CD4-positive, alpha-beta T cell treated with Interleukin-15 for 1 hour (primary cell): ENCODE data around the gene IFT80.

ENCODE experiments used
- DNase-seq: peaks from one replicate; pipeline ENCODE4 v3.0.0-alpha.2; 2020

IFT80 gene

DNA sequence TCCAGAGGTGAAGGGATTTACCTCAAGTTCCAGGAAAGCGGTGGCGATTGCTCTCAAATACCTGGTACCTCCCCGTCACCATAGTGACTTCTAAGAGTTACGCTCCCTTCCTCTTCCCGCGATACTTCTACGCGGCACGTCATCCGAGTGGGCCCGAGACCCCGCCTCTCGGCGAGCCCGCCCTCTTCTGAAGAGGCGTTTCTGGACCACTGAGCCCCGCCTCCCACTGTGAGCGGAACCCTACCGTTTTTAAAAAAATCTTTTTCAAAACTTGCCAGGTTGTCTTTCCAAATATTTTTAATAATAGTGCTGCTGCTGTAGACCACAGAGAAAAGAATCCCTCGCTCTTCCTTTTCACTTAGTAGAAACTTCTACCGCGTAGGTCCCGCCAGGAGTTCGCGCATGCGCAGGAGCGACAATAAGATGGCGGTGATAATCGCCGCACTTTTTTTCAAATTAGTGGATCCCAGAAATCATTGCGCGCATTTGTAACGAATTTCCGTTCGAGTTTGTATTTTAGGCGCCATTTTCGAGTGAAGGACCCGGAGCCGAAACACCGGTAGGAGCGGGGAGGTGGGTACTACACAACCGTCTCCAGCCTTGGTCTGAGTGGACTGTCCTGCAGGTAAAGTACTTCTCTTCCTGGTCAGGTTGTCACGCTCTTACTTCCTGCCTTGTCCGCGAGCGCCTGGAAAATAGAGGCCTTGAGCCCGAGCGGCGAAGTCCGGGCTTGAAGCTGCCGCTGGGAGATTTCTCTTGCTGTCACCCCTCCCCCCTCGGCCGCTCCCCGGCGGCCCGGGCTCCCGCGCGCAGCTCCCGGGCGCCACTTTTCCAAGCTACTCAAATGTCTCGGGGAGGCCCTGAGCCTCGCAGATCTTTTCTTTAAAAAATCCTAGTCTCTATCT lies at the start of gene IFT80, which contains the start of gene SMC4:
Gene IFT80, minus strand, starts transcription at position 101 of the 905 bp plus-strand sequence. CDS start 14,625 bp downstream, outside the sequence.
Gene SMC4, plus strand, starts transcription at position 526 of the 905 bp plus-strand sequence. CDS start 1,177 bp downstream, outside the sequence.
- DNase-seq: peak; percentile 96

DNA sequence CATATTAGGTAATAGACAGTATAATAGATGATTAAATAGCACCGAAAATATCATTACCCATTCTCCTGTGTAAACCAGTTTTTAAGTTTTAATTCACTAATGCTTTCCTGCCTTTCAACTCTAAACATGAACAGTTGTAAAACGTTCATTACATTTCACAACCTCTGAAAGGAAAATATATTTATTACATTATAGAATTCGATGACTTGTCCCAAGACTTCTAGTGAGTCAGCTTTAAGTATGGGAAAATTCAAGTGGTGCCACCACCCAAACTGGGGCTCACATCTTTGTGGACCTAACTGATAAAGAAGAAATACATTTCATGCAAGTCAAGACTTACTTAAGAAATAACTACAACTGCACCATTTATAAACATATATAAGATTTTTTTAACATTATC lies 48.5 kb upstream of the IFT80 start:
- no peak for DNase-seq

DNA sequence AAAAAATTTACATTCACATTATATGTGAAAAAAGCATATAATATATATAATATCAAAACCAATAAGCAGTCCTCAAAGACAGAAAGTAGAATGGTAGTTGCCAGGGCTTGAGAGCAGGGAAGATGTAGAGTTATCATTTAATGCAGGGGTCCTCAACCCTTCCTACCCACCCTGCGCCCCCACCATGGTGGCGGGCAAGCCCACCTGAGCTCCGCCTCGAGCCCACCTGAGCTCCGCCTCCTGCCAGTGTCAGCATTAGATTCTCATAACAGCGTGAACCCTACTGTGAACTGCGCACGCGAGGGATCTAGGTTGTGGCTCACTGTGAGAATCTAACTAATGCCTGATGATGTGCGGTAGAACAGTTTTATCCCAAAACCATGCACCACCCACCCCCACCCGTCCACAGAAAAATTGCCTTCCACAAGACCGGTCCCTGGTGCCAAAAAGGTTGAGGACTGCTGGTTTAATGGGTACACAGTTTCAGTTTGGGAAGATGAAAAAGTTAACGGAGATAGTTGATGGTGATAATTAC lies 47.6 kb upstream of the IFT80 start:
- DNase-seq: no peak

DNA sequence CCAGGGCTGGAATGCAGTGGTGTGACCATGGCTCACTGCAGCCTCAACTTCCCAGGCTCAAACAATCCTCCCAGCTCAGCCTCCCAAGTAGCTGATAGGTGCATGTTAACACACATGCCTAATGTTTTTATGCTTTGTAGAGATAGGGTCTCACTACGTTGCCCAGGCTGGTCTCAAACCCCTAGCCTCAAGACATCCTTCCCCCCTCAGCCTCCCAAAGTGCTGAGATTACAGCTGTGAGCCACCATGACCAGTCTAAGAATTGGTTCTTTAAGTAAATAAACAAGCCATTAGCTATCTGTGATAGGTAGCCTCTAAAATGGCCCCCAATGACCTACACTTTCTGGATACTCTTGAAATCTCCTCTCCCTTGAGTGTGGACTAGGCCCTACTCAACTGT lies 46.8 kb upstream of the IFT80 start:
- no peak for DNase-seq

DNA sequence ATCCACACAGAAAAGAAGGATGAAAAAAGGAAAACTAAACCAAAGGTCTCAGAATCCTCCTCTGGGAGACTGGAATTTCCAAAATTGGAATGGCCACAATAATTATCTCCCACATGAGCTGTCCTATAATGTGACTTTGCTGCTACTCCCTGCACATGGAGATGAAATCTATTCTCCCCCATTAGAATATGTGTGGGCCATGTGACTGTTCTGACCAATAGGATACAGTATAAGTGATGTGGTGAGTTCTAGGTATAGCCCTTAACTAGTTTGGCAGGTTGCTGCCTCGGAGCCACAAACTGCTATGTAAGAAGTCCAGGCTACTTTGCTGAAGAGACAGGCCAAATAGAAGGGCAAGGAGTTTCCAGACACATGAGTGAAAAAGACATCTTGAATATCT lies 45.4 kb upstream of the IFT80 start:
- no peak for DNase-seq

DNA sequence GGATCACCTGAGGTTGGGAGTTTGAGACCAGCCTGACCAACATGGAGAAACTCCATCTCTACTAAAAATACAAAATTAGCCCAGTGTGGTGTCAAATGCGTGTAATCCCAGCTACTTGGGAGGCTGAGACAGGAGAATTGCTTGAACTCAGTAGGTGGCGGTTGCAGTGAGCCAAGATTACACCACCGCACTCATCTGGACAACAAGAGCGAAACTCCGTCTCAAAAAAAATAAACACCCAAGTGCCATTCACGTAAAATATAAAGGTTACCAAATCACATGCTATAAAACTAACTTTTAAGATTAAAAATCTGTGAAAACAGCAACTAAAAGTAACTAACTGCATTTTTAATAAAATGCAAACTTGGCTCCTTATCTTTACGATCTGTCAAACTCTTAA lies 41.7 kb upstream of the IFT80 start:
- no peak for DNase-seq

DNA sequence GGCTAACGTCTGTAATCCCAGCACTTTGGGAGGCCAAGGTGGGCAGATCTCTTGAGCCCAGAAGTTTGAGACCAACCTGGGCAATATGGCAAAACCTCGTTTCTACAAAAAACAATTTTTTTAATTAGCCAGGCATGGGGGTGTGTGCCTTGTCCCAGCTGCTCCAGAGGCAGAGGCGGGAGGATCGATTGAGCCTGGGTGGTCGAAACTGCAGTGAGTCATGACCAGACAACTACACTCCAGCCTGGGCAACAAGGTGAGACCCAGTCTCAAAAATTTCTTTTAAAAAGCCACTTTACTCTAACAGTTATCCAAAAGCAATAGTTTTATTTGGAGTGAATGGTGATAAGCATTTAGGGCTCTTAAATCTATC lies 38.0 kb upstream of the IFT80 start:
- no peak for DNase-seq

DNA sequence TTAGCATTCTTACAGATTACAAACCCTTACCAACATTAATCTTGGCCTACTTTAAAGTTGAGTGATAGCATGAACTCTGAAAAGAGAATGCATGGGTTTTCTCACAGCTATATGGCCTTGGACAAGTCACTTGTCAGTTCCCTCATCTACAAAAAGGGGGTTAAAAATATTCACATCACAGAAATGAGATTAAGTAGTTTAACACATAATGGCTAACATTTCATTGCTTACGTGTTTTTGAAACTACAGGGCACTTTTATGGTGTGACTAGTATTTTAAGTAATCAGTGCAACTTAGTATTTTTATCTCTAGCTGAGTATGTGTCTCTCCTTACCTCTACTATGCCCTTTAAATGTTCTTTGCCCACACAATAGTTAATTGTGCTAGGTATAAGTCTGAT lies 36.7 kb upstream of the IFT80 start:
- DNase-seq: no peak

DNA sequence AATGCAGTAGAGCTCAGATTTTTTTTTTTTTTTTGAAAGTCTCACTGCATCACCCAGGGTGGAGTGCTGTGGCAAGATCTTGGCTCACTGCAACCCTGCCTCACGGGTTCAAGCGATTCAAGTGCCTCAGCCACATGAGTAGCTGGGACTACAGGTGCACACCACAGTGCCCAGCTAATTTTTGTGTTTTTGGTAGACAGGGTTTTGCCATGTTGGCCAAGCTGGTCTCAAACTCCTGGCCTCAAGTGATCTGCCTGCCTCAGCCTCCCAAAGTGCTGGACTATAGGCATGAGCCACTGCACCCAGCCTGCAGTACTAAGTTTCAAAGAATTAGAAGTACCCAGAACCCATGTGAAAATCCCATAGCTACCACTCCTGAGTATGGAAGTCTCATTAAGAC lies 36.1 kb upstream of the IFT80 start:
- DNase-seq: no peak

DNA sequence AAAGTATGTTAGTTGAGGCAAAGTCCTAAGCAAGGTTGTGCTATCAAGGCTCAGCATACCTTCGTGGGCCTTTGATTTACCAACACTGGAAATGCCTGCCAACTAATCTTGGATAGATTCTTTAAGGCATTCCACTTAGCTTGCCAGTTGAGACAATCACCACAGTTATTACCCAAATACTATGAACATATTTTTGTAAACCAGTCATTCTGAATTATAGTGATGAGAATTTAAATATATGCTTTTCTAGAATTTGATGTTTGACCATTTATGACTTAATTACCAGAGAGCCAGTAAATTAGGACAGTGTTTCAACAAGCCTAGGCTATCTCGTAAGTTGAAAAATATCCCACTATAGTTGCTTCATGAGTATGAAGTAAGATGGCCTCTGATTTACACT lies 35.0 kb upstream of the IFT80 start:
- DNase-seq: no peak

DNA sequence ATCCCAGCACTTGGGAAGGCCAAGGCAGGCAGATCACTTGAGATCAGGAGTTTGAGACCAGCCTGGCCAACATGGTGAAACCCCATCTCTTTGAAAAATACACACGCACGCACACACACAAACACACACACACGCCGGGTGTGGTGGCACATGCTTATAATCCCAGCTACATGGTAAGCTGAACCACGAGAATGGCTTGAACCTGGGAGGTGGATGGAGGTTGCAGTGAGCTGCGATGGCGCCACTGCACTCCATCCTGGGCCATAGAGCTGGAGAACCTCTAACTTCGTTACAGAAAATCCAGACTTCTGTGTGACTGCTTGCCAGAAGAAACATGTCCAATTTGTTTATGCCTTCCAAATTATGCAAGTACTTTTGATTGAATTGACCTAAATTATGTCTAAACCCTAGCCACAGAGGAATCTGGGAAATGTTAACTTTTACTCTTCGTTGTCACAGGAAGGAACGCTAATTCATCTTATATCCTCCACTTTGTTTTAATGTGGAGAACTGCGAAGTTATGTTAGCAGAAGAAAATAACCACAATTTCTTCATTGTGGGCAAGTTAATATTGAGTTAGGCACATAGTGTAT lies 28.9 kb upstream of the IFT80 start:
- no peak for DNase-seq

DNA sequence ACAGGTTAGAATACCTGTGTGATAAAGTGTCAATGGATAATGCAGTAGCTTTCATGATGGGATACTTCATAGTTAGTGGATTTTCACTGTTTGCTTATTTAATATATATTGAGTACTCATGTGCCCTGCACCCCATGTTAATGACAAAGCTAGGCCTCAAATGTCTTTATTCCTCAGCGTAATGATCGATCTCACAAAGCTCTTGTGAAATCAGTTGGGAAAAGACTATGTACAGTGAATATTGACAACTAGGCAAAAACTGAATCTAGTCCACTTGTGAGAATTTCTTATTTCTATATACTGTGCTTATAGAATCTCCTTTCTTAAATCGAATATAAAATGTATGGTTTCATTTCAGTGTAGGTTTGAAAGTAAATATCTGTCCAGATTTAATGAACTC lies 18.3 kb upstream of the IFT80 start:
- DNase-seq: no peak

DNA sequence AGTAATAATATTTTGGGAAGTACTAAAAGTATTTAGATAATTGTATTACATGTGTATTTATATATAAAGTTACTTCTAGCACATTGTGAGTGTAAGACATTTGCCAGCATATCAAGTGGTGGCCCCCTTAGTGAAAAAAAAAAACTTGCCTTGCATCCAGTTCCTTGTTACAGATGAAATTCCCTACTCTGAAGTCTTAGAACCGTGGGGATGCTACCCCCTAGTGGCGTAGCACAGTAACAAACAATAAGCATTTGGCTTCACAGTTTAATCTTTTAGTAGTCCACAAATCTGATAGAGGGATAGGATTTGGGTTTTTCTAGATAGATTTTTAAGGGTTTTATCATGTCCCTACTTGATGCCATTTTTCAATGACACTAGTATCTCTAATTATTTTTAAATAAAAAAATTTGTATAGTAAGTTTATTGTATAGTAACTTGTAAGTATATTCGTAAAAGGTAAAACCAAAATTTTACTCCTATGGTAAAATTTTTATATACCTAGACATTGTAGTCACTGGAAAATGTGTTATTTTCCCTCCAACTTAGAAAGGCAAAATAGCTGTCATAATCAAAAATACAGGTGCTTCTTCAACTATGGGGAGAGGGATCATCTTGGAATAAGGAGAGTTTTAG lies 14.7 kb upstream of the IFT80 start:
- peak; percentile 63 for DNase-seq

DNA sequence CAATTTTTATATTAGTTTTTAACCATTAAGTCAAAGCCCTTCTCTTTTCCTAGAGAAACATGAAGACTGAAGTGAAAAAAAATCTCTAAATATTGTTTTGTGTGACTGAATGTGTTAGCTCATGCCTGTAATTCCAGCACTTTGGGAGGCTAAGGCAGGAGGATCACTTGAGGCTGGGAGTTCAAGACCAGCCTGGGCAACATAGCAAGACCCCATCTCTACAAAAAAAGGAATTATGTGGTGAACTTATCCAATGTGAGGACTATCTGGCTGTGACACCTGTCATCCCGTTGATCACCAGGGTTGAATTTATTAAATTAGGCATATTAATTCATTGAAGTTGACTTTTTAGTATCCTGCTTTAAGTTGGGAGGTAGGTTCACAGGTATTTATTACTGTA lies 13.5 kb upstream of the IFT80 start:
- no peak for DNase-seq

DNA sequence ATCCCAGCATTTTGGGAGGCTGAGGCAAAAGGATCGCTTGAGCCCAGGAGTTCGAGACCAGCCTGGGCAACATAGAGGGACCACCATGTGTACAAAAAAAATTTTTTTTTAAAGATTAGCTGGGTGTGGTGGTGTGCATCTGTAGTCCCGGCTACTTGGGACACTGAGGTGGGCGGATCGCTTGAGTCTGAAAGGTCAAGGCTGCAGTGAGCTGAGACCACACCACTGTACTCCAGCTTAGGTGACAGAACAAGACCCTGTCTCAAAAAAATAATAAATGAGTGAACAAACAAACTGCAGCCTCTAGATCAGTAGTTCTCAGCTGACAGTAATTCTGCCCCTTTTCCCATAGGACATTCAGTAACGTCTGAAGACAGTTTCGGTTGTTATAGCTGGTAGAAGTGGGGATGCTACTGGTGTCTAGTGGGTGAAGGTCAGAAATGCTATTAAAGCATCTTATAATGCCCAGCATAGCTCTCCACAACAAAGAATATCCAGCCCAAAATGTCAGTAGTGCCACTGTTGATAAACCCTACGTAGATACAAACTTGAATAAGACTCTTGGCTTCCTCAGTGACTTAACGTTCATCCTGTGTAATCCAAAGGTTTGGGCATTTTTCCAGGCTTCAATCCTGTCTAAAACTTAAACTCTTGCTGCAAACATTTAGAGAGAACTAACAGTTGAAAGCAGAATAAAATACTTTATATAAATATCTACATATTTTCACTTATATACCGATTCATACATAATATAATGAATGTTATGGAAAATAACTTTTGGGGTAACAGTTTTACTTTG lies 11.0 kb upstream of the IFT80 start:
- no peak for DNase-seq

DNA sequence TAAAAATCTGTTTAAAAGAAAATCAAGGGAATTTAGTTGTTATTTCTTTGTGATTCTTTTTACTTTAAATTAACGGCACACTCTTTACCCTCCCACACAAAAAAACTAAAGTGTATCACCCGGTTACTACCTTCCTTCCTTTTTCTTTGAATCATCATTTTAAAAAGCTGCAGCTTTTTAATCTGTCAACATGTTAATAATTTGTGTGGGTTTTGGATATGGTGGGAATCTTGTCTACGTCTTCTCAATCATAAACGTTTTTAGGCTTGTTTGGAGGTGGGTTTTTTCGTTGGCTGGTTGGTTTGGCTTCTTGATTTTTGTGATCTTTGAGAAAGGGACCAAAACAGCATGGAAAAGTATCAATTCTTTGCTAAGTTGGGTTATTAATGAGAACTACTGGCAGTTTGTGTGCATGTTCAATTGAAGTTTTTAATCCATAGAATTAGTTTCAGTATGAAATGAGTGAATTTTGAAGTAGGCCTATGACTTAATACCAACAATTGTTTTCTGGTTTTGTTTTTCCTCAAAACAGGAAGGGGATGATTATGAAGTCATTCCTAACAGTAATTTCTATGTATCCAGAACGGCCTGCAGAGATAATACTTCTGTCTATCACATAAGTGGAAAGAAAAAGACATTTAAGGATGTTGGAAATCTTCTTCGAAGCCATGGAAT lies 4.9 kb upstream of the IFT80 start:
- no peak for DNase-seq

DNA sequence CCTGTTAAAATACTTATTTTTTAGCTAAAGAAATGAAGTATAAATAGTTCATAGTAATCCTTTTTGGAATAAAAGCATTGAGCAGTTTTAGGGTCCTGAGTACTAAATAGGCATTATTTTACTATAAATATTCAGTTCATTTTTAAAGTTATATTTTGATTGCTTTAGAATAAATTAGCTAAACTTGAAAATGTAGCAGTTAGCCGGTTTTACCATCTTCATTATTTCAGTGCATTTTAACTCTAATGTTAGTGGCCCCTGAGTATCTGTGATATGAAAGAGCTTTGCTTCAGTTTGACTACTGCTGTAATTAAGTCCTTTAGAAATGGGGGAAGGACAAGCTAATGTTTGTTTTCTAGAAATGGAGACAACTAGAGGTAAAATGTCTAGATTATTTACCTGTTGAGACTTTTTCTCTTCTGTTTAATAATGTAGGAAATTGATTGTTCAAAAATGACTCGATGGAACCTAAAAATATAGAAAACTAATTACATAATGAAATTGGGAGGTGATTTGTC lies 4.1 kb upstream of the IFT80 start:
- DNase-seq: no peak

DNA sequence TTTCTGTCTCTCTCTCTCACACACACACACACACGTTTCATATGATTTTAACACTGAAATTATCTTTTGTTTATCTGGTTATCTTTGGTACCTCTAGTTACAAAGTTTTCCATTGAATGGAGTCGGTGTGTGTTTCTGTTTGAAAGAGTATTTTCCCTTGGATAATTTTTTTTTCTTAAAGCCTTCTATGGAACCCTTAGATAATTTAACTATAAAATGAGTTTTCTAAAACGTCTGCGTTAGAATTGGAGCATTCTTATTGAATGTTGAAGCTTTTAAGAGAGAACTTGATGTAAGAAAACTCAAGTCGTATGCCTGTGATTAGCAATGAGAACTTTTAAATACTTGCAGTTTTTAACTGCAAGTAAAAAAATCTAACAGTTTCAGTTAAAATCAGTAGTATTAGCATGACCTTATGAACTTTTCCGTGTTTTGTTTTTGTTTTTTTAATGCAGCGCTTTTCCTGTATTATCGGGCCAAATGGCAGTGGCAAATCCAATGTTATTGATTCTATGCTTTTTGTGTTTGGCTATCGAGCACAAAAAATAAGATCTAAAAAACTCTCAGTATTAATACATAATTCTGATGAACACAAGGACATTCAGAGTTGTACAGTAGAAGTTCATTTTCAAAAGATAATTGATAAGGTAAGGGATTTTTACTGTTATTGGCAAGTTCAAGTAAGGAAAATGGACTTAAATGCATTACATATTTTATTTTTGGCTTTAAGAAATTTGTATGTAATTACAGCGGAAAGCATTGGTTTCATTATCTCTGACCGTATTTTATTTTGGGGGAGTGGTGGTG lies 3.4 kb upstream of the IFT80 start:
- DNase-seq: no peak

DNA sequence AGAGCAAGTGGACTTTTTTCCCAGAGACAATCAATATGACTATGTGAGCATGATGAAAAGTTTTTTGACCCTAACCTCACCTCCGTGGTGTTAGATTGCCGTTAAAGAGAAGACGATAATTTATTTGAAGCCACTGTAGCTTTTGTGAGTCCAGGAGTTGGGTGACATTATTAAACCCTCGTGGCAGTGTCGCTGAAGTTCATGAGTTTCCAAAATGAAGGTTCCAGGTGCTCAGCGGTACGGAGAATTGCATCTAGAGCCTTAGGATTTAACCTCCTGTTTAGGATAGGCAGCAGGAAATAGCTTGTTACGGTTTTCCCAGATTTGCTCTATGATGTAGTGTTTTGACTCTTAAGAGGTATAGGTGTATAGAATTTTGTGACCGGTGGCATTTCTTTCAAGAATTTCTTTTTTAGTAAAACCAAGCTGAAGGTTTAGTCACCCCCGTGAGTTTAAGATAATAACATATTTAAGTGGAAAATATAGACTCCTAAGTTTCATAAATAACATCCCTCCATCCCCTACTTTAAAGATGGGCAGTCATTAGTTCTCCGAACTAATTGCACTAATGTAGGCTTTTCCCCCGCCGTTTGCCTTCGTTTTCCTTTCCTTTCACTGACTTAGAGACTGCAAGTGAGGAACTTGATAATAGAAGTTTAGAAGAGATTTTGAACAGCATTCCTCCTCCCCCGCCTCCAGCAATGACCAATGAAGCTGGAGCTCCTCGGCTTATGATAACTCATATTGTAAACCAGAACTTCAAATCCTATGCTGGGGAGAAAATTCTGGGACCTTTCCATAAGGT lies 2.5 kb upstream of the IFT80 start:
- DNase-seq: no peak

DNA sequence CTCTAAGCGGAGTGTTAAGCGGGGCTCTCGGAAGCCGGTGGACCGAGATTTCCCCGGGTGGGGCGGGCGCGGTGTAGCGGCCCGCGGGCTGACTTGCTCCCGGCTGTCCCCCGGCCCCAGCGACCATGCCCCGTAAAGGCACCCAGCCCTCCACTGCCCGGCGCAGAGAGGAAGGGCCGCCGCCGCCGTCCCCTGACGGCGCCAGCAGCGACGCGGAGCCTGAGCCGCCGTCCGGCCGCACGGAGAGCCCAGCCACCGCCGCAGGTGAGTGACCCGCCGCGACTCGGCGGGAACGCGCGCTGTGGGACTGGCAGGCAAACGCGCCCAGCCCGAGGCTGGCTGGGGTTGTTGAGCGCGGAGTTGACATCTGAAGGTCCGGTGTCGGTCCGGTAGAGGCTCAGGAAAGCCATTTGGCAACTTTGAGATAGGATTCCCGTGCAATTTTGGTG lies 1.7 kb upstream of the IFT80 start:
- peak; percentile 20 for DNase-seq
